CD14-positive monocyte (primary cell): ENCODE measurements around the gene CDC45. TPM values are rescaled to one million over a fixed set of nuclear protein-coding genes. Genes with fewer than 3 reads are reported as not detected.

ENCODE experiments used
- DNase-seq, 3 donors: peaks; one replicate each; pipeline ENCODE4 v3.0.0-alpha.2; 2011 to 2022
- H2AFZ ChIP-seq: 2 replicates; pipeline ENCODE4 v1.6.0; 2012; ENCODE audit warnings: mild to moderate bottlenecking, low read depth, low read length, inconsistent platforms; ENCODE audit not compliant: insufficient read depth, poor library complexity, severe bottlenecking
- H3K27ac ChIP-seq, 2 donors: 1 replicate in 1 of 2; 2 replicates in 1 of 2; pipeline ENCODE4 v1.5.1; 2012 to 2013; ENCODE audit warnings: low read length in 2 of 2, control low read depth in 1 of 2, inconsistent platforms in 1 of 2, low read depth in 1 of 2, mild to moderate bottlenecking in 1 of 2
- H3K27me3 ChIP-seq, 2 donors: one replicate each; pipeline versions ENCODE4 v1.6.0 to v1.6.1; 2011 to 2013; ENCODE audit warnings: low read length in 2 of 2; ENCODE audit not compliant: control insufficient read depth in 2 of 2, insufficient read depth in 2 of 2
- H3K36me3 ChIP-seq, 2 donors: replicated peaks in 1 of 2; 1 replicate in 1 of 2; 2 replicates in 1 of 2; pipeline versions ENCODE4 v1.5.1 to v1.6.1; 2012 to 2013; ENCODE audit warnings: low read length in 2 of 2, control low read depth in 1 of 2, inconsistent platforms in 1 of 2, mild to moderate bottlenecking in 1 of 2; ENCODE audit not compliant: insufficient read depth in 2 of 2, control insufficient read depth in 1 of 2
- H3K4me1 ChIP-seq, 2 donors: 1 replicate in 1 of 2; 2 replicates in 1 of 2; pipeline versions ENCODE4 v1.5.1 to v1.6.1; 2012 to 2013; ENCODE audit warnings: low read length in 2 of 2, control low read depth in 1 of 2, inconsistent platforms in 1 of 2, mild to moderate bottlenecking in 1 of 2, moderate library complexity in 1 of 2; ENCODE audit not compliant: insufficient read depth in 2 of 2, control insufficient read depth in 1 of 2
- H3K4me2 ChIP-seq: replicated peaks from 2 replicates; pipeline ENCODE3; 2012; ENCODE audit warnings: low read length, moderate library complexity, mild to moderate bottlenecking; ENCODE audit not compliant: poor library complexity, severe bottlenecking; ENCODE audit errors: extremely low read depth
- H3K4me3 ChIP-seq, 3 experiments: fragments of 200-600 bp in 1 of 3; sonication (generic) in 1 of 3; replicated peaks in 1 of 3; 1 replicate in 2 of 3; 2 replicates in 1 of 3; pipeline ENCODE4 v1.5.1; 2011 to 2013; ENCODE audit warnings: low read length in 3 of 3, mild to moderate bottlenecking in 3 of 3, control low read depth in 2 of 3, low read depth in 2 of 3, inconsistent platforms in 1 of 3, moderate library complexity in 1 of 3
- H3K79me2 ChIP-seq: 2 replicates; pipeline ENCODE4 v1.6.0; 2012; ENCODE audit warnings: mild to moderate bottlenecking, control low read depth, inconsistent platforms, low read length, moderate library complexity; ENCODE audit not compliant: insufficient read depth
- H3K9ac ChIP-seq: 2 replicates; pipeline ENCODE4 v1.6.0; 2017; ENCODE audit warnings: low read length, mild to moderate bottlenecking; ENCODE audit not compliant: insufficient read depth, poor library complexity, severe bottlenecking
- H3K9me3 ChIP-seq, 2 donors: replicated peaks in 1 of 2; 1 replicate in 1 of 2; 2 replicates in 1 of 2; pipeline versions ENCODE4 v1.5.1 to v1.6.1; 2012 to 2013; ENCODE audit warnings: low read length in 2 of 2, control low read depth in 1 of 2; ENCODE audit not compliant: control insufficient read depth in 1 of 2, insufficient read depth in 1 of 2
- H4K20me1 ChIP-seq: 2 replicates; pipeline ENCODE4 v1.6.0; 2012; ENCODE audit warnings: mild to moderate bottlenecking, low read length, control low read depth, moderate library complexity; ENCODE audit not compliant: insufficient read depth
- H3K27ac Mint-ChIP-seq, 7 donors: one replicate each; pipeline ENCODE4 v1.8.0; 2020; ENCODE audit warnings: mild to moderate bottlenecking in 7 of 7, mixed read lengths in 7 of 7, moderate library complexity in 6 of 7, inconsistent platforms in 2 of 7
- H3K27me3 Mint-ChIP-seq, 3 donors: one replicate each; pipeline ENCODE4 v1.8.0; 2021 to 2022; ENCODE audit warnings: low read depth in 3 of 3, mild to moderate bottlenecking in 3 of 3, mixed read lengths in 3 of 3, moderate library complexity in 3 of 3, inconsistent platforms in 1 of 3
- H3K36me3 Mint-ChIP-seq, 2 donors: one replicate each; pipeline ENCODE4 v1.8.0; 2020; ENCODE audit warnings: mixed read lengths in 2 of 2, inconsistent platforms in 1 of 2, mild to moderate bottlenecking in 1 of 2
- H3K4me1 Mint-ChIP-seq: one replicate; pipeline ENCODE4 v1.8.0; 2020; ENCODE audit warnings: mild to moderate bottlenecking, mixed read lengths
- H3K4me3 Mint-ChIP-seq, 2 donors: one replicate each; pipeline ENCODE4 v1.8.0; 2020; ENCODE audit warnings: mild to moderate bottlenecking in 2 of 2, mixed read lengths in 2 of 2, moderate library complexity in 1 of 2
- H3K9me3 Mint-ChIP-seq, 7 donors: one replicate each; pipeline ENCODE4 v1.8.0; 2020 to 2022; ENCODE audit warnings: mixed read lengths in 7 of 7, mild to moderate bottlenecking in 6 of 7, moderate library complexity in 6 of 7, inconsistent platforms in 2 of 7
- WGBS: methylation state at CpG from one replicate; pipeline ENCODE4 v1.1.5; 2013; ENCODE audit warnings: missing lambda C conversion rate; ENCODE audit not compliant: insufficient coverage; 5-methylcytosine and 5-hydroxymethylcytosine counted together
- intact Hi-C, 2 donors: fragments of 100-400 bp; cut with micrococcal nuclease; formaldehyde crosslinking; loops; one replicate each; pipeline versions ENCODE4 v1.15.0 to v1.15.1; 2023
- polyA plus RNA-seq, 3 donors: library from polyadenylated mRNA; depleted of rRNA in 1 of 3; unstranded in 2 of 3; stranded (reverse) in 1 of 3; fragments of 300-500 nt in 2 of 3; fragments of >200 nt in 1 of 3; fragmentation: Illumina TruSeq in 2 of 3; gene quantifications; 1 replicate in 2 of 3; 2 replicates in 1 of 3; pipeline ENCODE4 v1.2.3, GENCODE V29; 2012 to 2021
- TF ChIP-seq, protein P1 (sequence below): fragments of 200-600 bp; IDR thresholded peaks from one replicate; pipeline ENCODE4 v1.8.0; 2022; ENCODE audit warnings: antibody characterized with exemption, mild to moderate bottlenecking

CDC45 gene
- polyA plus RNA-seq, 3 donors: 0.04 TPM; not detected in 2

DNA sequence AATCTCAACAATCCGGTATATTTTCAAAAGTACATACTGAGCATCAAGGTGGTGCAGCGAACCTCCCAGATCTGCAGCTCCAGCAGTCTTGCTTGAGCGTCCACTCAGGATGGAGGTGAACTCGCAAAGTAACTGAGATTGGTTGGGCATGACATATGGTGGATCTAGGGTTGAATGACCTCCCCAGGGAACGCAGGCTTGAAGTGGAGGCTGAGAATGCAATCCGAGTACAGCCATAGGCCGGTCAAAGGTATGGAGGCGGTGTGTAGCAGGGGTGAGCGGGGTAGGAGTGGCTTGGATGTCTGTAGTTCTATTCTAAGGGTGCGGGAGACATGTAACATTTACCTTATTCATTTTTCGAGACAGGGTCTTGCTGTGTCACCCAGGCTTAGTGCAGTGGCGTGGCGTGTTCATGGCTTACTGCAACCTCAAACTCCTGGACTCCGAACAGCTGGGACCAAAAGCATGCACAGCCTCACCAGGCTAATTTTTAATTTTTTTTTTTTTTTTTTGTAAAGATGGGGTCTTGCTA, 31.6 kb upstream of the CDC45 start:
- peak in 1 of 3 donors; percentile 10 for DNase-seq
- Mint-ChIP-seq H3K36me3 (peaks cover 44 to 50% of the 10 kb centered on the region in 2 donors), H3K4me1 (peaks cover 25% of the 10 kb centered on the region), H3K4me3 (peak overlapping the region; percentile 91 to 96), H3K27me3 (no peaks in the 10 kb centered on the region), H3K27ac (peak overlapping the region; percentile 80 to 96 (median 94)), H3K9me3 (peaks cover 0 to 1% (median 0%) of the 10 kb centered on the region in 7 donors)
- Histone ChIP-seq H3K4me2 (peak overlapping the region; percentile 84), H2AFZ (peak overlapping the region; percentile 97), H3K9ac (peak overlapping the region; percentile 93), H3K27me3 (no peaks in the 10 kb centered on the region), H3K9me3 (no peaks in the 10 kb centered on the region), H3K4me3 (peak overlapping the region; percentile 54 to 82 (median 69)), H3K27ac (peak overlapping the region; percentile 58 to 87), H3K4me1 (peaks cover 16 to 26% of the 10 kb centered on the region in 2 donors), H3K79me2 (peaks cover 45% of the 10 kb centered on the region), H4K20me1 (peaks cover 23% of the 10 kb centered on the region), H3K36me3 (peaks cover 32 to 49% of the 10 kb centered on the region in 2 donors)
- intact Hi-C loops: no loop called here
- TF ChIP-seq, protein P1, sequence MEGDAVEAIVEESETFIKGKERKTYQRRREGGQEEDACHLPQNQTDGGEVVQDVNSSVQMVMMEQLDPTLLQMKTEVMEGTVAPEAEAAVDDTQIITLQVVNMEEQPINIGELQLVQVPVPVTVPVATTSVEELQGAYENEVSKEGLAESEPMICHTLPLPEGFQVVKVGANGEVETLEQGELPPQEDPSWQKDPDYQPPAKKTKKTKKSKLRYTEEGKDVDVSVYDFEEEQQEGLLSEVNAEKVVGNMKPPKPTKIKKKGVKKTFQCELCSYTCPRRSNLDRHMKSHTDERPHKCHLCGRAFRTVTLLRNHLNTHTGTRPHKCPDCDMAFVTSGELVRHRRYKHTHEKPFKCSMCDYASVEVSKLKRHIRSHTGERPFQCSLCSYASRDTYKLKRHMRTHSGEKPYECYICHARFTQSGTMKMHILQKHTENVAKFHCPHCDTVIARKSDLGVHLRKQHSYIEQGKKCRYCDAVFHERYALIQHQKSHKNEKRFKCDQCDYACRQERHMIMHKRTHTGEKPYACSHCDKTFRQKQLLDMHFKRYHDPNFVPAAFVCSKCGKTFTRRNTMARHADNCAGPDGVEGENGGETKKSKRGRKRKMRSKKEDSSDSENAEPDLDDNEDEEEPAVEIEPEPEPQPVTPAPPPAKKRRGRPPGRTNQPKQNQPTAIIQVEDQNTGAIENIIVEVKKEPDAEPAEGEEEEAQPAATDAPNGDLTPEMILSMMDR: no peak
- 23% methylated on average over 10 of the region's 14 CpGs for WGBS

DNA sequence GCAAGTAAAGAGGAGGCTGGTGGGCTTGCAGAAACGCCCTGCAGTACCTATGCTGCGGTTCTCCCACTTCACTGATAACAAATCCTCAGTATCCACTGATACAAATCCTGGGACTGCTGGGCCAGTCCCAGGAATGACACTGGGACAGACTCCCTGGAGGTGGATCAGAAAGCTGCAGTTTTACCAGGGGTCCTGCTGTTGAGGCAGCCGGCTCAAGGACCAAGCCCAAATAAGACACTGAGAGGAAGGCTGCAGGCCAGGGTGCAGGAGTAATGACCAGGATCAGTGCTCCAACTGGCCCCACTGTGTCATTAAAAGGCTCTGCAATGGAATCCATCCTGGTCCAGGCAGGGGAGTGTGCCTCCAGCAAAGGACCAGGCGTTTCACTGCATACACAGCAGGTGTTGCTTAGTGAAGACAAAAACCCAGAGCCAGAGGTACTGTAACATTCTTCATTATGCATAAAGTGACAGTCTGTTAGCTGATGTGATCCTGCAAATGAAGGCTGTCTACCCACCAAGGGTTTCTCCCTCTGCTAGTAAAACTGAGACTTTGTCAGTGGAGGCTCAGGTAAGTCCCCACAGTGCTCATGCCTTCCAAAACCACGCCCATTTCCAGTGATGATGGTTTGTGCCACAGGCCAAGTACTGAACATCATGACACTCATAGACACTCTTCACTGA, 30.8 kb upstream of the CDC45 start:
- WGBS: 94% methylated on average over 3 of the region's 5 CpGs
- Histone ChIP-seq H3K4me3 (no peak overlapping the region), H3K4me2 (no peak overlapping the region)

More for the DNA sequence above, 30.8 kb upstream of the CDC45 start:
- Histone ChIP-seq H3K27ac (no peak overlapping the region), H2AFZ (no peak overlapping the region), H3K79me2 (peaks cover 38% of the 10 kb centered on the region), H4K20me1 (peaks cover 18% of the 10 kb centered on the region), H3K4me1 (peaks cover 16 to 26% of the 10 kb centered on the region in 2 donors), H3K27me3 (no peaks in the 10 kb centered on the region), H3K9me3 (no peaks in the 10 kb centered on the region), H3K9ac (no peak overlapping the region), H3K36me3 (peaks cover 32 to 49% of the 10 kb centered on the region in 2 donors)
- peaks cover 44 to 50% of the 10 kb centered on the region in 2 donors for H3K36me3 Mint-ChIP-seq
- no peak for DNase-seq
- H3K4me1 Mint-ChIP-seq: peaks cover 23% of the 10 kb centered on the region
- H3K27me3 Mint-ChIP-seq: no peaks in the 10 kb centered on the region
- H3K27ac Mint-ChIP-seq: no peak overlapping the region
- no peak overlapping the region for H3K4me3 Mint-ChIP-seq
- TF ChIP-seq, protein P1: no peak
- H3K9me3 Mint-ChIP-seq: peaks cover 0 to 1% (median 0%) of the 10 kb centered on the region in 7 donors
- intact Hi-C loops: no loop called here
